NCI-H2029 treated with DMSO at 0.1 percent for 48 hours (cell line): ENCODE results near the gene CSAG2.
"Not testable (repeated sequence)": the region's sequence is repeated elsewhere in the genome, so short reads cannot be mapped to it uniquely, and the experiment has no call there.

Experiments
- DNase-seq: peaks from one replicate; lab custom pipeline; 2025; lab: John Stamatoyannopoulos, UW

The CSAG2 gene

DNA sequence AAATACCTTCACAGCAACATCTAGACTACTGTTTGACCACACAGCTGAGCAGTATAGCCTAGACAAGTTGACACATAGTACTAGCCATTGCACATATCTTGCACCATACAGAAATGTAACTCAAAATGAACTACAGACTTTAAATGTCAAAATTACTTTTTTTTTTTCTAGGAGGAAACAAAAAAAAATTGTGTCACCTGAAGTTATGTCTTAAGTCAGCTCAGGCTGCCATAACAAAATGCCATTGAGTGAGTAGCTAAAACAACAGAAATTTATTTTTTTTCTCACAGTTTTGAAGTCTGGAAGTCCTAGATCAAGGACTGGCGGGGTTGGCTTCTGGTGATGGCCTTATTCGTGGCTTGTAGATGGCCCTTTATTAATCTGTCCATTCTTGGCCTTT lies at the start of gene CSAG2:
Gene CSAG2, minus strand, starts transcription at position 101 of the 400 bp plus-strand sequence. CDS start 161 bp downstream, outside the sequence.
- not testable (repeated sequence) for DNase-seq

GRCh38 chrX:152754871-152755270 lies 45.8 kb upstream of the CSAG2 start:
- DNase-seq, result not testable (repeated sequence)

DNA sequence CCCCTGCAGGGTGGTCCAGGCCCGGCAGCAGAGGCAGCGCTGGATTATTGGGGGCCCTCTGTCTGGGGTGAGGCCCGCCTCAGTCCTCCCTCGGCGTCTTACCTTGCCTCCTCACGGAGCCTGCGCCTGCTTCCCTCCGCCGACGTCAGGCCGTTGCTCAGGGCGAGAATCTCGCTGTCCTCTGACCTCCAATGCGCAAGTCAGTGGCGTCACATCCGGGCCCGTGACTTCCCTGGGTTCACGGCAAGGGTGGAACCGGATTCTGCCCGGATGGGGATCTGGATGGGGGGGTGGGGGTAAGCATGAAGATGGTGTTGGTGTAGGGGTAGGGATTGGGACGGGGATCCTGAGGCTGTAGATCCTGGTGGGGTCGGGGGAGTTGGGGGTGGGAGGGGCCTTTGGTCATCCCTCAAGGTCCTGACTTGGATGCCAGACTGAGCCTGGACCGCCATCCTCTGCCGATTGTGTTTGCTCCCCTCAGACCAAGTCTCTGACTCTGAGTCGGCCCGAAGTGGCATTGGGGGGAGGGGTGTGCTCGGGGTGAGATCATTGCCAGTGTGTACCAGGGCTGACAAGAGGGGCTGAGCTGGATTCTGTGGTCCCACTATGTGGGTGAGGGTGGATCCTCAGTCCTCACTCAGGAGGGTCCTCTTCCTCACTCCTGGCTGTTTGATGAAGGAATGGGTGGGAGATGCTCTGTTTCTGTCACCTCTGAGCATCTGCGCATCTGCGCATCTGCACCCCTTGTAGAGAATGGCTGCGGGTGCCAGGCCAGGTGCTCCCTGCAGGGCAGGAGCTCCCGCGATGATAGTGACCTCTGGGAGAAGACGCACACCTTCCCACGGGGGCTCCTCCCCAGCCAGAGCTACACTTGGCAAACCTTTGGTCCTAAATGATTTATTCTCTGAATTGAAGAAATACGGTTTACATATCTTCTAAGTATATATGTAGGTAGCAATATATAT lies 44.9 kb upstream of the CSAG2 start, which contains the start of gene MAGEA2:
Gene MAGEA2, minus strand, starts transcription at position 157 of the 965 bp plus-strand sequence. CDS start 2,479 bp downstream, outside the sequence.
- not testable (repeated sequence) for DNase-seq

DNA sequence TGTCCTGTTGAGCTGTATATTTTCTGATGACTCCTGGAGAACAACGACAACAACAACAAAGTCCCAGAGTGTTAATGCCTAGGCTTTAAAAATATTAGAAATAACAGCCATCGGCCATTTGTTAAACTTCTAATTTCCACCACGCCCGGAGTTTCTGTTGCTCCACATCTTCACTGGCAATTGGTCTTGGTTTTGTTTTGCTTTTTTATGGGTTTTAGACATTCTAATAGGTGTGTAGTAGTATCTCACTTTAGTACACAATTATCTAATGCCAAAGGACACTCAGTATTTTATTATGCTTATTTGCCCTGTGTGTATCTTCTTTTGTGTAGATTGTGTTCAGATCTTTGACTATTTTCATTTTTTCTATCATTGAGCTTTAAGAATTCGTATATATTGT lies 29.5 kb upstream of the CSAG2 start:
- no peak for DNase-seq

DNA sequence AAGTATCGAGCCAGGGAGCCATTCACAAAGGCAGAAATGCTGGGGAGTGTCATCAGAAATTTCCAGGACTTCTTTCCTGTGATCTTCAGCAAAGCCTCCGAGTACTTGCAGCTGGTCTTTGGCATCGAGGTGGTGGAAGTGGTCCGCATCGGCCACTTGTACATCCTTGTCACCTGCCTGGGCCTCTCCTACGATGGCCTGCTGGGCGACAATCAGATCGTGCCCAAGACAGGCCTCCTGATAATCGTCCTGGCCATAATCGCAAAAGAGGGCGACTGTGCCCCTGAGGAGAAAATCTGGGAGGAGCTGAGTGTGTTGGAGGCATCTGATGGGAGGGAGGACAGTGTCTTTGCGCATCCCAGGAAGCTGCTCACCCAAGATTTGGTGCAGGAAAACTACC lies 27.5 kb upstream of the CSAG2 start:
- DNase-seq, result not testable (repeated sequence)

- no peak for DNase-seq
Observed at GRCh38 chrX:152735860-152736511, 26.9 kb upstream of the CSAG2 start.

GRCh38 chrX:152735101-152735500 lies 26.0 kb upstream of the CSAG2 start:
- no peak for DNase-seq

DNA sequence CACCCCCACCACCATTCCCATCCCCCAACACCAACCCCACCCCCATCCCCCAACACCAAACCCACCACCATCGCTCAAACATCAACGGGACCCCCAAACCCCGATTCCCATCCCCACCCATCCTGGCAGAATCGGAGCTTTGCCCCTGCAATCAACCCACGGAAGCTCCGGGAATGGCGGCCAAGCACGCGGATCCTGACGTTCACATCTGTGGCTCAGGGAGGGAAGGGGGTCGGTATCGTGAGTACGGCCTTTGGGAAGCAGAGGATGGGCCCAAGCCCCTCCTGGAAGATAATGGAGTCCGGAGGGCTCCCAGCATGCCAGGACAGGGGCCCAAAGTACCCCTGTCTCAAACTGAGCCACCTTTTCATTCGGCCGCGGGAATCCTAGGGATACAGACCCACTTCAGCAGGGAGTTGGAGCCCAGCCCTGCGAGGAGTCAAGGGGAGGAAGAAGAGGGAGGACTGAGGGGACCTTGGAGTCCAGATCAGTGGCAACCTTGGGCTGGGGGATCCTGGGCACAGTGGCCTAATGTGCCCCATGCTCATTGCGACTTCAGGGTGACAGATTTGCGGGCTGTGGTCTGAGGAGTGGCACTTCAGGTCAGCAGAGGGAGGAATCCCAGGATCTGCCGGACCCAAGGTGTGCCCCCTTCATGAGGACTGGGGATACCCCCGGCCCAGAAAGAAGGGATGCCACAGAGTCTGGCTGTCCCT lies 25.2 kb upstream of the CSAG2 start:
- DNase-seq, result not testable (repeated sequence)

- peak; percentile 39 for DNase-seq
Observed at GRCh38 chrX:152733261-152733975, 24.3 kb upstream of the CSAG2 start, which contains the start of the genes CSAG1 and MAGEA12. Gene CSAG1 (minus strand): TSS chrX:152733721. CDS start chrX:152732460, 1,261 bp downstream. Gene MAGEA12 (plus strand): TSS chrX:152733757. CDS start chrX:152736162, 2,405 bp downstream.

- DNase-seq, result no peak
Observed at GRCh38 chrX:152725409-152725808, 16.3 kb upstream of the CSAG2 start.

- not testable (repeated sequence) for DNase-seq
Observed at GRCh38 chrX:152713815-152714787, 5.0 kb upstream of the CSAG2 start, which contains the start of gene MAGEA2B. Gene MAGEA2B (plus strand): TSS chrX:152714628. CDS start chrX:152717107, 2,479 bp downstream.

- DNase-seq, result not testable (repeated sequence)
Observed at GRCh38 chrX:152713195-152713594, 4.1 kb upstream of the CSAG2 start.

DNA sequence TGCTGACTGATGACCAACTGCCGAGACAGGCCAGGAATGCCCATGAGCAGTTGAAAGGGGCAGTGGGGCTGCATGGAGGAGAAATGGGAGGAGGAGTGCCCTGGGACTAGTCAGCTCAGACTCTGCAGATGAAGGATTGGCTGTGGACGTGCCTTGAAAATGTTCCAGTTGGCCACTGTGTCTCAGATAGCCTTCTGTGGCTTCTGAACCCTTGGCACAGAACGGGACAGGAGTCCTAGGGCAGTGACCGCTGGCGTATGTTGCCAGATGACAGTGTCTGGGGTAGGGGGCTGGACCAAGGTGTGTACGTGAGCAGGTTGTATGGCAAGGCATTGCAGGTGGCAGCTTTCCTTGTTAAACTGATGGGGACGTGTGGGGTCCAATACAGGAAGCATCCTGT lies 2.6 kb downstream of the CSAG2 start:
- DNase-seq, result not testable (repeated sequence)

GRCh38 chrX:152700390-152700789 lies 8.7 kb downstream of the CSAG2 start:
- DNase-seq, result not testable (repeated sequence)

DNA sequence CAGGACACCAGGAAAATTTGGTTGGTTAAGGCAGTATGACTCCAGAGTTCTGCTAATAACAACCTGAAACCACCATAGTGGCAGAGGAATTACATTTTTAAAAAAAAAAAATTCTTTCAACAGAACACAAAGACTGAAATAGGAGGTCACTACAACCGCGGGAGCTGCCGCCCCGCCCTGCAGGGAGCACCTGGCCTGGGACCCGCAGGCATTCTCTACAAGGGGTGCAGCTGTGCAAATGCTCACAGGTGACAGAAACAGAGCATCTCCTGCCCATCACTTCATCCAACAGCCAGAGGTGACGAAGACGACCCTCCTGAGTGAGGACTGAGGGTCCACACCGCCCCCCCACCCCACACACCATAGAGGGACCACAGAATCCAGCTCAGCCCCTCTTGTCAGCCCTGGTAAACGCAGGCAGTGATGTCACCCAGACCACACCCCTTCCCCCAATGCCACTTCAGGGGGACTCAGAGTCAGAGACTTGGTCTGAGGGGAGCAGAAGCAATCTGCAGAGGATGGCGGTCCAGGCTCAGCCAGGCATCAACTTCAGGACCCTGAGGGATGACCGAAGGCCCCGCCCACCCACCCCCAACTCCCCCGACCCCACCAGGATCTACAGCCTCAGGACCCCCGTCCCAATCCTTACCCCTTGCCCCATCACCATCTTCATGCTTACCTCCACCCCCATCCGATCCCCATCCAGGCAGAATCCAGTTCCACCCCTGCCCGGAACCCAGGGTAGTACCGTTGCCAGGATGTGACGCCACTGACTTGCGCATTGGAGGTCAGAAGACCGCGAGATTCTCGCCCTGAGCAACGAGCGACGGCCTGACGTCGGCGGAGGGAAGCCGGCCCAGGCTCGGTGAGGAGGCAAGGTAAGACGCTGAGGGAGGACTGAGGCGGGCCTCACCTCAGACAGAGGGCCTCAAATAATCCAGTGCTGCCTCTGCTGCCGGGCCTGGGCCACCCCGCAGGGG lies 10.8 kb downstream of the CSAG2 start, which contains the start of gene MAGEA3:
Gene MAGEA3, plus strand, starts transcription at position 843 of the 980 bp plus-strand sequence. CDS start 2,039 bp downstream, outside the sequence.
- not testable (repeated sequence) for DNase-seq

DNA sequence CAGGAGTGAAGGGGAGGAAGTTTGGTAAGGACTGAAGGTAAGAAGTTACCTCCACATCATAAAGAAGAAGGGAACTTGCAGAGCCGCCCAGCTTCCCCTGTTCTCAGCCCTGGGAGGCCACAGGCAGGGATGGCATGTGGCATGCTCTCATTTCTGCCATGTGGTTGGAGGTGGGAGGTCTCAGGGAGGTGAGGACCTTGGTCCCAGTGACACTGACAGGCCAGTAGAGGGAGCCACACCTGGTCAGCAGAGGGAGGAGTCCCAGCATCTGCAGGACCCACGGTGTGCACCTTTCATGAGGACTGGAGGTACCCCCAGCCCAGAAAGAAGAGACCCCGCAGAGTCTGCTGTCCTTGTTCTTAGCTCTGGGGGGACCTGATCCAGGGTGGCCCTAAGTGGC lies 28.1 kb downstream of the CSAG2 start:
- DNase-seq, result not testable (repeated sequence)

DNA sequence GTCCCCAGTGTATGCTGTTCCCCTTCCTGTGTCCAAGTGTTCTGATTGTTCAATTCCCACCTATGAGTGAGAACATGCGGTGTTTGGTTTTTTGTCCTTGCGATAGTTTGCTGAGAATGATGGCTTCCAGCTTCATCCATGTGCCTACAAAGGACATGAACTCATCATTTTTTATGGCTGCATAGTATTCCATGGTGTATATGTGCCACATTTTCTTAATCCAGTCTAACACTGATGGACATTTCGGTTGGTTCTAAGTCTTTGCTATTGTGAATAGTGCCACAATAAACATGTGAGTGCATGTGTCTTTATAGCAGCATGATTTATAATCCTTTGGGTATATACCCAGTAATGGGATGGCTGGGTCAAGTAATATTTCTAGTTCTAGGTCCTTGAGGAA lies 34.4 kb downstream of the CSAG2 start:
- DNase-seq, result not testable (repeated sequence)

GRCh38 chrX:152674135-152674534 lies 34.9 kb downstream of the CSAG2 start:
- DNase-seq, result no peak
